Omental fat pad (tissue), 4 donors: ENCODE results near the gene ADAM12. TPM values are rescaled to one million over a fixed set of nuclear protein-coding genes. Genes with fewer than 3 reads are reported as not detected.
"Not testable (repeated sequence)": the region's sequence is repeated elsewhere in the genome, so short reads cannot be mapped to it uniquely, and the experiment has no call there.

Experiments
- ATAC-seq: fragments of 150-250 bp; one replicate; pipeline ENCODE4 v1.9.1; 2016; ENCODE audit warnings: mild to moderate bottlenecking, moderate library complexity; ENCODE audit not compliant: low FRiP score
- DNase-seq: peaks from one replicate; pipeline ENCODE4 v3.0.0-alpha.2; 2019; ENCODE audit warnings: low spot score
- total RNA-seq, 4 donors: library from RNA; depleted of rRNA; stranded (reverse); fragments of >200 nt; gene quantifications; one replicate each; pipeline ENCODE4 v1.1.0, GENCODE V29; 2016
- TF ChIP-seq, protein P1 (sequence below), 3 donors: fragments of 450-650 bp; IDR thresholded peaks; one replicate each; pipeline ENCODE4 v1.5.1; 2016 to 2017; ENCODE audit warnings: antibody characterized with exemption in 3 of 3, mild to moderate bottlenecking in 3 of 3, moderate library complexity in 2 of 3

The ADAM12 gene
- total RNA-seq, 4 donors from 2014 or later = 4.9 to 24.4 (median 10.9) TPM

DNA sequence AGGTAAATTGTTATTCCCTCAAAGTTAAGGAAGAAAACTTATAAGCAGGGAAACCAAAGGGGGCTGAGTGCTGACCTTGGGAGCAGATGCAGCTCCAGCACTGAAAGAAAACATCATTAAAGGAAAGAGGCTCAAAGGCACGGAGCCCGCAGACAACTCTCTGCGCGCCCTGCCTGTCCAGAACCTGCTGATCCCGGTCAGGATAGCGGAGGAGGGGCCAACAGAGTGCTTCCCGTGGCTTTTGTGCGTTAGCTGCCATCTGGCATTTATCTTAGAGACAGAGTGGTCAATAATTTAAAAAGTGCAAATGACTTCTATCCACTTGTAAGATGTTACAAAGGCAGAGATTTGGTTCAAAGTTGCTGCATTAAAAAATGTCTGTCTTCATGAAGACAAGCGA, 329.8 kb downstream of the ADAM12 start:
- ATAC-seq (no peak), DNase-seq (no peak)
- TF ChIP-seq, protein P1, sequence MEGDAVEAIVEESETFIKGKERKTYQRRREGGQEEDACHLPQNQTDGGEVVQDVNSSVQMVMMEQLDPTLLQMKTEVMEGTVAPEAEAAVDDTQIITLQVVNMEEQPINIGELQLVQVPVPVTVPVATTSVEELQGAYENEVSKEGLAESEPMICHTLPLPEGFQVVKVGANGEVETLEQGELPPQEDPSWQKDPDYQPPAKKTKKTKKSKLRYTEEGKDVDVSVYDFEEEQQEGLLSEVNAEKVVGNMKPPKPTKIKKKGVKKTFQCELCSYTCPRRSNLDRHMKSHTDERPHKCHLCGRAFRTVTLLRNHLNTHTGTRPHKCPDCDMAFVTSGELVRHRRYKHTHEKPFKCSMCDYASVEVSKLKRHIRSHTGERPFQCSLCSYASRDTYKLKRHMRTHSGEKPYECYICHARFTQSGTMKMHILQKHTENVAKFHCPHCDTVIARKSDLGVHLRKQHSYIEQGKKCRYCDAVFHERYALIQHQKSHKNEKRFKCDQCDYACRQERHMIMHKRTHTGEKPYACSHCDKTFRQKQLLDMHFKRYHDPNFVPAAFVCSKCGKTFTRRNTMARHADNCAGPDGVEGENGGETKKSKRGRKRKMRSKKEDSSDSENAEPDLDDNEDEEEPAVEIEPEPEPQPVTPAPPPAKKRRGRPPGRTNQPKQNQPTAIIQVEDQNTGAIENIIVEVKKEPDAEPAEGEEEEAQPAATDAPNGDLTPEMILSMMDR (IDR thresholded peaks at IDR 0.05) = no peak

DNA sequence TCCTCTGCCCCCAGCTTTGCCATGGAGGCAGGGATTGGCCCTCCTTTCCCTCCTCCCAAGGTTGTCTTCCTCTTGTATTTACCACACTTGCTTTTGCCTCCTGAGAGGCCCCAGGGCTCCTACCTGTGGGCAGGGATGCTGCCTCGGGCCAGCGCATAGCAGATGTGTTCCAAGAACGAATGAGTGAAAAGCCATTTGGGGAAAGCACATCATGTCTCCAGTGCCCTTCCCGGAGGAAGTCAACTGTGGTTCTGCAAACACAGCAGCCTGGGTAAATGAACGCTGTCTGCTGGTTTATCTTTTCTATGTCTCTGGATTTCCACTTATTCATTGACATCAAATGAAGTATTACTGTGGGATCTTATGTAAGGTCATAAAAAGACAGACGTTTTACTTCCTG, 330.2 kb downstream of the ADAM12 start:
- DNase-seq (no peak), ATAC-seq (no peak)

DNA sequence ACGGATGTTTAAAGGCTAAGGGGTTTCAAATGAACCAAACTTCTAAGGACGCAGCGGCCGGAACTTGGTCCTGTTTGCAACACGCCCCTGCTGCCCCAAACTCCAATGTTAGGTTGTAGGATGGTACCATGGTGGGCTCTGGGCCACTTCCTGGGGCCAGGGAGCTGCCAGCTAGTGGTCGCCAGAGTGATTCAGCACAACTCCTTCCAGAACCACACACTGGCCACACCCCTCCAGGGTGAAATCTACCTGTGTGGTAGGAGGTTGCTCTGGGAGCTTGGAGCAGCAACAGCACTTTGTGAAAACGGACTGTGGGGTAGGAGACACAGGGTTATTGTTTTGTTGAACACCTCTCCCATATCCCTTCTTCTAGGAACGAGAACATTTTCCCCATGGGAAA, 330.8 kb downstream of the ADAM12 start:
- DNase-seq (no peak), ATAC-seq (no peak)
- TF ChIP-seq, protein P1 (IDR thresholded peaks at IDR 0.05) = no peak

More for the DNA sequence above, 330.2 kb downstream of the ADAM12 start:
- TF ChIP-seq, protein P1 (IDR thresholded peaks at IDR 0.05) = no peak

DNA sequence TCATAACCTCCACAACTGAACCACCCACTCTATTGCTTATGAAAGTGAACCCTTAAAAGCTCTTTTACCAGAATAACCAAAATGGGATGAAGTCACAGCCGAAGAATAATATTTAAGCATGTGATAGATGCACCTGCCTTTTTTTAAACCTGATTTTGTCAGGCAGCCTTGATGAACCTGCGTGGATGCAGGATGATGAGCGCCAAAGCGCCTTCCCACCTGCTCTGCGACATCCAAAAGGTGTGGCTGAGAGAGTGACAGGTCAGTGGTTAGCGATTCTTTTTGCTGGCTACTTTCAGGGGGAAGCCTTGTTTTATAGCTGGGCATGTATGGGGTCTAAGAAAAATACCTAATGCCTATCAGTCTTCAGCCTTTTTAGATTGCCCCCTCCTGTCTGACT, 334.1 kb downstream of the ADAM12 start:
- TF ChIP-seq, protein P1 (IDR thresholded peaks at IDR 0.05) = no peak
- no peak for DNase-seq
- no peak for ATAC-seq

DNA sequence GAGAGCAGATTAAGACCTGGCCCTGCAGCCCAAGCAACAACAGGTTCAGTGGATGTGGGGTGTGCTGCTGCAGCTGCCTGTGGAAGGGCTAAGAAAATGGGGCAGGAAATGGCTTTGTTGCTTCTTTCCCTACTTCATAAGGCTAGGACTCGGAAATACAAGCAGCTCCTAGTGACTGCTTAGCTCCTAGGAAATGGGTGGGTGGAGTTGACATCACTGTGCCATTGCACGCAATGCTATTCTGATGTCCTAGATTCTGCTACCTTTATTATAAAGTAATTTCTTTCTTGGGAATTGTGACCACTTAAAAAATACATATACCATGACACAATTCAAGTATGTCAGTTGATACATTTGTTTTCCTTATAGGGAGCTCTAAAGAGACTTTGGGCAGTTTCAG, 336.1 kb downstream of the ADAM12 start:
- TF ChIP-seq, protein P1 (IDR thresholded peaks at IDR 0.05) = no peak
- DNase-seq (no peak), ATAC-seq (no peak)

DNA sequence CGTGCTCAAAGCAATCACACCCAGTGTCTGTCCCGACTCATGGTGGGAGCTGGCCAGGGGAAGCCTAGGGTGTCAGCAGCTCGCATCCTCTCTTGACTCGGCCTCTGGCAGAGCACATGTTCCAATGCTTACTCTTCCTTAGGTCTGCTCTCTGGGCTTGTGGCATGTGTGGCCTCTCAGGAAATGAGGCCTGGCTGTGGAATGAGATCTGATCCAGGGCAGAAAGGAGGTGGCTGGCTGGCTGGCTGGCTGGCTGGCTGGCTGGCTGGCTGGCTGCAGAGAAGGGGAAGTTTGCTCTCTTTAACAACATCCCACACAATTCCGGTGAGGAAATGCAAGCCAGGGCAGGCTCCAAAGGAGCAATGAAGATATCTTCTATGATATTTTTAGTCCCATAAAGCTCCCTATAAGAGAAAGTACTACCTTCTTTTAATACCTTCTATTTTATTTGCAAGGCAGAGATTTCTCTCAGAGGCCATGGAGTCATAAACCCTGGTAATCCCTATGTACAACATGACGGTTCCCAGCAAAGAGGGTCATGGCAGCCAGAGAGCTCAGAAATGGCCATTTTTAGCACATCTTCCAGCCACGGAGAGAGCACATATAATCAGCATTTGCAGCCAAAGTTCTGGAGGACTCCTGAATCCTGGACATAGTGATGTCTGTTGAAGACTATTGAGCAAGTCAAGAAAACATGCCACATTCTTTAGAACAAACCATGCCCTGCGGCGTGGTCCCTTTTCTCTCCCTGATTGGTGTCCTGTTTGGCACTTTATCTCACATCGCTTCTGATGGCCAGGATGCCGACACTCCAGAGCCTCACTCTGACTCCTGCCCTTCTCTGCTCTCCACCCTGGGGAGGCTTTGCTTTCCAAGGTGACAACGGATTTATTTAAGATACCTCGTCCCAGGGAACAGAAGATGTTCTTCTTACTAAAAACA, 338.2 kb downstream of the ADAM12 start:
- TF ChIP-seq, protein P1 (IDR thresholded peaks at IDR 0.05) = no peak
- ATAC-seq (no peak), DNase-seq (no peak)

DNA sequence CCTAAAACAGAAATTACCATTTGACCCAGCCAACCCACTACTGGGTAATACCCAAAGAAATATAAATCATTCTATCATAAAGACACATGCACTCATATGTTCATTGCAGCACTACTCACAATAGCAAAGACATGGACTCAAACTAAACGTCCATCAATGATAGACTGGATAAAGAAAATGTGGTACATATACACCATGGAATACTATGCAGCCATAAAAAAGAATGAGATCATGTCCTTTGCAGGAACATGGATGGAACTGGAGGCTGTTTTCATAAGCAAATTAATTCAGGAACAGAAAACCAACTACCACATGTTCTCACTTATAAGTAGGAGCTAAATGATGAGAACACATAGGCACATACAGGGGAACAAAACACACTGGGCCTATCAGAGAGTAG, 340.5 kb downstream of the ADAM12 start:
- DNase-seq, ATAC-seq: not testable (repeated sequence)
